ENCODE data around the gene RANBP3.

The RANBP3 gene

GRCh38 chr19:5937550-5937949, 40.4 kb downstream of the RANBP3 start:
- no peak for TF ChIP-seq CTCF (IDR thresholded peaks at IDR 0.05; ENCODE audit: borderline replicate concordance, insufficient read depth, low read depth, low read length)

GRCh38 chr19:5936292-5936592, 41.7 kb downstream of the RANBP3 start:
- no peak for TF ChIP-seq CTCF (IDR thresholded peaks at IDR 0.05; ENCODE audit: borderline replicate concordance, insufficient read depth, low read depth, low read length)

More at GRCh38 chr19:5937550-5937949, 40.4 kb downstream of the RANBP3 start:
- no peak overlapping the region for H3K4me3 ChIP-seq (ENCODE audit: low read depth, low read length)

GRCh38 chr19:5935473-5936291, 42.3 kb downstream of the RANBP3 start:
- no peak overlapping the region for H3K4me3 ChIP-seq (ENCODE audit: low read depth, low read length)
- no peak for TF ChIP-seq CTCF (IDR thresholded peaks at IDR 0.05; ENCODE audit: borderline replicate concordance, insufficient read depth, low read depth, low read length)

More at GRCh38 chr19:5936292-5936592, 41.7 kb downstream of the RANBP3 start:
- H3K4me3 ChIP-seq (ENCODE audit: low read depth, low read length): no peak overlapping the region

- no peak overlapping the region for H3K4me3 ChIP-seq (ENCODE audit: low read depth, low read length)
- TF ChIP-seq CTCF (IDR thresholded peaks at IDR 0.05; ENCODE audit: borderline replicate concordance, insufficient read depth, low read depth, low read length): no peak
These were observed 43.0 kb downstream of the RANBP3 start for GRCh38 chr19:5934774-5935472.

- TF ChIP-seq CTCF (IDR thresholded peaks at IDR 0.05; ENCODE audit: borderline replicate concordance, insufficient read depth, low read depth, low read length): no peak
- no peak overlapping the region for H3K4me3 ChIP-seq (ENCODE audit: low read depth, low read length)
These were observed 43.9 kb downstream of the RANBP3 start for GRCh38 chr19:5934069-5934401.

- H3K4me3 ChIP-seq (ENCODE audit: low read depth, low read length): no peak overlapping the region
- no peak for TF ChIP-seq CTCF (IDR thresholded peaks at IDR 0.05; ENCODE audit: borderline replicate concordance, insufficient read depth, low read depth, low read length)
These were observed 44.4 kb downstream of the RANBP3 start for GRCh38 chr19:5933391-5934068.
